Stimulated activated CD8-positive, alpha-beta memory T cell treated with anti-CD3 and anti-CD28 coated beads, Interleukin-12 subunit alpha, Interleukin-12 subunit beta, amount 100 ng/mL, for 4 hours (primary cell): ENCODE results near the gene PDE4B.
"Not testable (repeated sequence)": the region's sequence is repeated elsewhere in the genome, so short reads cannot be mapped to it uniquely, and the experiment has no call there.

Experiments used
- DNase-seq: peaks from one replicate; pipeline ENCODE4 v3.0.0-alpha.2; 2020; ENCODE audit warnings: low read depth

PDE4B gene

GRCh38 chr1:66055092-66055491, 262.4 kb downstream of the PDE4B start:
- DNase-seq: no peak

GRCh38 chr1:66057448-66057847, 264.8 kb downstream of the PDE4B start:
- DNase-seq: not testable (repeated sequence)

GRCh38 chr1:66058558-66058957, 265.9 kb downstream of the PDE4B start:
- DNase-seq: no peak

- DNase-seq: not testable (repeated sequence)
Measured at GRCh38 chr1:66067219-66067618, 274.5 kb downstream of the PDE4B start.

- no peak for DNase-seq
Measured at GRCh38 chr1:66069976-66070876, 277.5 kb downstream of the PDE4B start.

GRCh38 chr1:66073388-66073787, 280.7 kb downstream of the PDE4B start:
- no peak for DNase-seq

GRCh38 chr1:66074147-66074546, 281.5 kb downstream of the PDE4B start:
- no peak for DNase-seq

GRCh38 chr1:66078412-66078811, 285.7 kb downstream of the PDE4B start:
- DNase-seq: no peak

- DNase-seq: no peak
Measured at GRCh38 chr1:66083003-66083402, 290.3 kb downstream of the PDE4B start.

GRCh38 chr1:66084442-66084841, 291.7 kb downstream of the PDE4B start:
- no peak for DNase-seq

- no peak for DNase-seq
Measured at GRCh38 chr1:66085600-66085999, 292.9 kb downstream of the PDE4B start.

- no peak for DNase-seq
Measured at GRCh38 chr1:66088787-66089186, 296.1 kb downstream of the PDE4B start.

GRCh38 chr1:66090859-66091457, 298.3 kb downstream of the PDE4B start:
- no peak for DNase-seq

GRCh38 chr1:66095190-66095589, 302.5 kb downstream of the PDE4B start:
- no peak for DNase-seq

- DNase-seq: not testable (repeated sequence)
Measured at GRCh38 chr1:66100959-66101358, 308.3 kb downstream of the PDE4B start.

- DNase-seq: not testable (repeated sequence)
Measured at GRCh38 chr1:66104076-66104475, 311.4 kb downstream of the PDE4B start.

GRCh38 chr1:66108624-66109023, 315.9 kb downstream of the PDE4B start:
- no peak for DNase-seq

GRCh38 chr1:66112744-66113400, 320.2 kb downstream of the PDE4B start:
- DNase-seq: no peak

GRCh38 chr1:66119148-66119547, 326.5 kb downstream of the PDE4B start:
- no peak for DNase-seq

GRCh38 chr1:66124670-66125069, 332.0 kb downstream of the PDE4B start:
- no peak for DNase-seq

GRCh38 chr1:66128641-66129040, 335.9 kb downstream of the PDE4B start:
- DNase-seq: not testable (repeated sequence)

GRCh38 chr1:66132324-66132723, 339.6 kb downstream of the PDE4B start:
- no peak for DNase-seq

GRCh38 chr1:66134004-66134403, 341.3 kb downstream of the PDE4B start:
- no peak for DNase-seq
